Measurements from ENCODE around the gene OVAAL. TPM values are rescaled to one million over a fixed set of nuclear protein-coding genes. Genes with fewer than 3 reads are reported as not detected.
A peak's percentile ranks its signal among the peaks of the same experiment; 100 is the strongest.

The OVAAL gene
- total and polyA plus RNA-seq, 2 donors (not counting 1 experiment from before 2014, with no cell fraction given): not detected

GRCh38 chr1:180571832-180572636 is 13.3 kb downstream of the OVAAL start:
- Histone ChIP-seq H3K27ac (ENCODE audit: insufficient read depth, low read length) (peak overlapping the region; percentile 48), H3K4me1 (ENCODE audit: control insufficient read depth, extremely low read depth, insufficient read depth, low read length) (peaks cover 5% of the 10 kb centered on the region), H3K36me3 (ENCODE audit: control insufficient read depth, insufficient read depth, low read length) (no peaks in the 10 kb centered on the region), H3K79me2 (ENCODE audit: control insufficient read depth, insufficient read depth, low read length) (no peaks in the 10 kb centered on the region), H2AFZ (ENCODE audit: low read length) (peak overlapping the region; percentile 70), H3K9ac (ENCODE audit: insufficient read depth, low read length) (no peak overlapping the region), H3K4me3 (replicated peaks in 1 of 4; ENCODE audit: control extremely low read depth in 1 of 4, insufficient read depth in 1 of 4, low read depth in 3 of 4, low read length in 4 of 4) (no peak overlapping the region), H3K27me3 (ENCODE audit: control insufficient read depth, insufficient read depth, low read length) (no peaks in the 10 kb centered on the region), H4K20me1 (ENCODE audit: control insufficient read depth, extremely low read depth, insufficient read depth, low read length) (no peaks in the 10 kb centered on the region), H3K4me2 (ENCODE audit: extremely low read depth, insufficient read depth, low read length) (peak overlapping the region; percentile 38), H3K9me3 (ENCODE audit: control insufficient read depth, insufficient read depth, low read depth, low read length) (no peaks in the 10 kb centered on the region)
- TF ChIP-seq CTCF (conservative IDR thresholded peaks at IDR 0.05 in 1 of 2, IDR thresholded peaks at IDR 0.05 in 1 of 2; ENCODE audit: low read depth in 1 of 2, low read length in 2 of 2): no peak
- TF ChIP-seq EZH2 (IDR thresholded peaks at IDR 0.05; ENCODE audit: low read length, missing control alignments): no peak
- peak in 1 of 2 donors; percentile 67 for DNase-seq (ENCODE audit: low read depth in 2 of 2)

DNA sequence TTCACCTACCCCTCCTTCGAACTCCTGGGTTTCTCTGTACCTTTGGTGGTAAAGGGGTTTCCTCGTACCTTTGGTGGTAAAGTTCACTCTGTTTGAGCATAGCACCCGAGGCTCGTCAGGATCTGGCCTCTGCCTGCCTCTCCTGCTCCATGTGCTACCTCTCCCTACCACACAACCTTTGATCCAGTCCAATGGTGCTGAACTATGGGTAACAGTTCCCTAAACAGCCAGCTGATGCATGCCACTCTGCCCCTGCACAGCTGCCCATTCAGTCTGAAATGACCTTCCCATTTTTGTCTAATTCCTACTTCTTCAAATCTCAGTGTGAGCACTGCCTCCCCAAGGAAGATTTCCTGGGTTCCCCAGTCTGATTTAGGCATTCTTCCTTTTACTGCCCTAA is 14.0 kb downstream of the OVAAL start:
- DNase-seq (ENCODE audit: low read depth in 2 of 2): no peak
- Histone ChIP-seq H3K4me3 (replicated peaks in 1 of 4; ENCODE audit: control extremely low read depth in 1 of 4, insufficient read depth in 1 of 4, low read depth in 3 of 4, low read length in 4 of 4) (no peak overlapping the region), H3K4me2 (ENCODE audit: extremely low read depth, insufficient read depth, low read length) (no peak overlapping the region), H3K27me3 (ENCODE audit: control insufficient read depth, insufficient read depth, low read length) (no peaks in the 10 kb centered on the region), H3K4me1 (ENCODE audit: control insufficient read depth, extremely low read depth, insufficient read depth, low read length) (peaks cover 5% of the 10 kb centered on the region), H4K20me1 (ENCODE audit: control insufficient read depth, extremely low read depth, insufficient read depth, low read length) (no peaks in the 10 kb centered on the region), H3K79me2 (ENCODE audit: control insufficient read depth, insufficient read depth, low read length) (no peaks in the 10 kb centered on the region), H3K9me3 (ENCODE audit: control insufficient read depth, insufficient read depth, low read depth, low read length) (no peaks in the 10 kb centered on the region), H3K9ac (ENCODE audit: insufficient read depth, low read length) (no peak overlapping the region), H3K27ac (ENCODE audit: insufficient read depth, low read length) (no peak overlapping the region), H2AFZ (ENCODE audit: low read length) (no peak overlapping the region), H3K36me3 (ENCODE audit: control insufficient read depth, insufficient read depth, low read length) (no peaks in the 10 kb centered on the region)
- TF ChIP-seq EZH2 (IDR thresholded peaks at IDR 0.05; ENCODE audit: low read length, missing control alignments) (no peak), CTCF (conservative IDR thresholded peaks at IDR 0.05 in 1 of 2, IDR thresholded peaks at IDR 0.05 in 1 of 2; ENCODE audit: low read depth in 1 of 2, low read length in 2 of 2) (no peak)

GRCh38 chr1:180574031-180574713 is 15.4 kb downstream of the OVAAL start:
- TF ChIP-seq CTCF (conservative IDR thresholded peaks at IDR 0.05 in 1 of 2, IDR thresholded peaks at IDR 0.05 in 1 of 2; ENCODE audit: low read depth in 1 of 2, low read length in 2 of 2): no peak
- no peak for TF ChIP-seq EZH2 (IDR thresholded peaks at IDR 0.05; ENCODE audit: low read length, missing control alignments)
- H3K36me3 ChIP-seq (ENCODE audit: control insufficient read depth, insufficient read depth, low read length): no peaks in the 10 kb centered on the region
- no peak overlapping the region for H2AFZ ChIP-seq (ENCODE audit: low read length)
- no peaks in the 10 kb centered on the region for H3K27me3 ChIP-seq (ENCODE audit: control insufficient read depth, insufficient read depth, low read length)
- no peaks in the 10 kb centered on the region for H4K20me1 ChIP-seq (ENCODE audit: control insufficient read depth, extremely low read depth, insufficient read depth, low read length)
- no peak overlapping the region for H3K9ac ChIP-seq (ENCODE audit: insufficient read depth, low read length)
- H3K4me3 ChIP-seq (replicated peaks in 1 of 4; ENCODE audit: control extremely low read depth in 1 of 4, insufficient read depth in 1 of 4, low read depth in 3 of 4, low read length in 4 of 4): no peak overlapping the region
- H3K4me2 ChIP-seq (ENCODE audit: extremely low read depth, insufficient read depth, low read length): no peak overlapping the region
- H3K27ac ChIP-seq (ENCODE audit: insufficient read depth, low read length): no peak overlapping the region
- H3K9me3 ChIP-seq (ENCODE audit: control insufficient read depth, insufficient read depth, low read depth, low read length): no peaks in the 10 kb centered on the region
- no peak for DNase-seq (ENCODE audit: low read depth in 2 of 2)
- H3K79me2 ChIP-seq (ENCODE audit: control insufficient read depth, insufficient read depth, low read length): no peaks in the 10 kb centered on the region
- peaks cover 5% of the 10 kb centered on the region for H3K4me1 ChIP-seq (ENCODE audit: control insufficient read depth, extremely low read depth, insufficient read depth, low read length)

Data from fibroblast of lung (primary cell).